Hematopoietic multipotent progenitor cell treated with erythropoietin and hydrocortisone succinate and interleukin-3 and kit ligand, for 8 days (in vitro differentiated cells): Measurements from ENCODE around the gene FCER2.

Experiments
- DNase-seq: peaks from one replicate; pipeline ENCODE4 v3.0.0-alpha.2; 2015

The FCER2 gene

GRCh38 chr19:7732045-7732444, 30.1 kb upstream of the FCER2 start, which contains the start of gene CLEC4G:
TSS of gene CLEC4G (minus strand) at chr19:7732110. CDS start at chr19:7732102, 8 bp downstream.
- no peak for DNase-seq

GRCh38 chr19:7731615-7732014, 29.7 kb upstream of the FCER2 start:
- no peak for DNase-seq

- no peak for DNase-seq
Observed at GRCh38 chr19:7731218-7731595, 29.3 kb upstream of the FCER2 start.

DNA sequence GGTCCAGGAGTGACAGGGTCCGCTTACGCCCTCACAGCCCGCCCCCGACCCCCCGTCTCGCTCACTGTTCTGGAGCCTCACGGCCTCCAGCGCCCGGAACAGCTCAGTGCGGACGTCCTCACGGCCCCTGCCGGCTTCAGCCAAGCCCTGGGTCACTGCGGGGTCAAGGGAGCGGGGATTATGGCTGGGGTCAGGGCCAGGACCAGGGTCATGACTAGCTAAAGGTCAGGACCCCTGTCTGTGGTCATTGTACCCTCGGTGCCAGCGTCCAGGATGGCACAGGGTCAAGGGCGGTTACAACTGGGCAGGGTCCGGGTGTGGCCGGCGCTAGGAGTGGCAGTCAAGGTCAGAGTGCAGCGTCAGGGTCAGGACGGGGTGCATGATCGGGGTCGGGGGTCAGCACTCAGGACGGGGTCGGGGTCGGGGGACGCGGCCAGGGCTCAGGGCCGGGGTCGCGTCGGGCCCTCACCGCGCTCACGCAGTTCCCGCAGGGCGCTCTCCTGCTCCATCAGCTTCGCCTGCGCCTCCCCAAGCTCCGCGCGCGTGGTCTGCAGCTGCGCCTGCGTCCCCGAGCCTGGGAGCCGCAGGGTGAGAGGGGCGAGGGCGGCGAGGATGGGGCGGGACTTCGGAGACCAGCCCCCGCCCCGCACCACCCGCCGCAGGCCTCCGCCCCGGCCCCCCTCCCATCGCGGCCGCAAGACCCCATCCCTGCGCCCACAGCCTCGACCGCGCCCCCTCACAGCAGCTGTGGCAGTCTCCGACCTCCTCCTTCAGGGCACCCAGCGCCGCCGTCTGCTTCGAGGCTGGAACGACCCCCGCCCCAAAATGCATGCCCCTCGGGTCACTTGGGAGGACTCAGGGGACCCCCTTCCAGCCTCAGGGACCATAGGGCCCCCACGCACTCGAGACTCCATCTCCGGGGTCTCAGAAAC, 28.6 kb upstream of the FCER2 start:
- no peak for DNase-seq

DNA sequence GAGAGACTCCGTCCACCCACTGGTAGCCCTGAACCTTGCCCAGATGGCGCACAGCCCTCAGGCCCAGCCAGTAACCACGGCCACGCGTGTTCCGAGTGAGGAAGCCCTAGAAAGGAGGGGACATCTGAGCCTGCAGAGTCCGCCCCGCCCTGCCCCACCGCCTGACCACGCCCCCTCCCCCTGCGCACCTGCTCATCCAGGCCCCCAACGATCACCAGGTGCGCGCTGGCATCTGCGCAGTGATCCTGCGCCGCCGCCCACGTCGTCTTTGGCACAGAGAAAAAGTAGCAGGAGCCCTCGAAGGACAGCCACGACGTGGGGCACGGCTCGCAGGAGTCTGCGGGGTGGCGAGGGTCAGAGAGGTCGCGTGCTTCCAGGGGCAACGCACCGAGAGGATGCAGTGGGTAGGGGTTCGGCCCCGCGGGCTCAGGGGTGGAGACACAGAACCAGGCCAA, 27.9 kb upstream of the FCER2 start:
- no peak for DNase-seq

- no peak for DNase-seq
Observed at GRCh38 chr19:7729211-7729610, 27.3 kb upstream of the FCER2 start.

DNA sequence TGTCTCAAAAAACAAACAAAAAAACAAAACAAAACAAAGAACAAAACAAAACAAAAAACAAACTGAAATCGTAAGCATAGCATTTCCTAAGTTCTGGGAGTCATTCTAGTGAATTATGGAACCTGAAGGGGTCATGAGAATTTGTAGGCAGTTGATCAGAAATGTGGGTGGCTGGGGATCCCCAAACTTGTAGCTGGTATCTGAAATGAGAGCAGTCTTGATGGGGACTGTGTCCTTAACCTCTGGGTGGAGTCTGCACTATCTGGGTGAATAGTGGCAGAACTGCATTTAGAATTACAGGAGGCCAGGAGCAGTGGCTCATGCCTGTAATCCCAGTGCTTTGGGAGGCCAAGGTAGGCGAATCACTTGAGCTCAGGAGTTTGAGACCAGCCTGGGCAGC, 23.9 kb upstream of the FCER2 start:
- no peak for DNase-seq

DNA sequence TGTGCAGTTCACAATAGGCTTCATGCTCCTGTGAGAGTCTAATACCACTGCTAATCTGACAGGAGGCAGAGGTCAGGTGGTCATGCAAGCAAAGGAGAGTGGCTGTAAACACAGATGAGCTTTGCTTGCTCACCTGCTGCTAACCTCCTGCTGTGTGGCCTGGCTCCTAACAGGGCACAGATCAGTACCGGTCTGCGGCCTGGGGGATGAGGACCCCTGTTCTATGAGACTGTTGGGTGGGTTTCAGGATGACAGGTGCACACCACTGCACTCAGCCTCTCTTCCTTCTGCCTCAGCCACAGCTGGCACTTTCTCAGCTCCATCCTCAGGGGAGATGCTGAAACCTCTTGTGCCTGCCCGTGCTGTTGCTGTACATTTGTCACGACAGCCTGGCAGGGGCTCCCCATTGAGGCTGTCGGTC, 20.3 kb upstream of the FCER2 start:
- DNase-seq = no peak

DNA sequence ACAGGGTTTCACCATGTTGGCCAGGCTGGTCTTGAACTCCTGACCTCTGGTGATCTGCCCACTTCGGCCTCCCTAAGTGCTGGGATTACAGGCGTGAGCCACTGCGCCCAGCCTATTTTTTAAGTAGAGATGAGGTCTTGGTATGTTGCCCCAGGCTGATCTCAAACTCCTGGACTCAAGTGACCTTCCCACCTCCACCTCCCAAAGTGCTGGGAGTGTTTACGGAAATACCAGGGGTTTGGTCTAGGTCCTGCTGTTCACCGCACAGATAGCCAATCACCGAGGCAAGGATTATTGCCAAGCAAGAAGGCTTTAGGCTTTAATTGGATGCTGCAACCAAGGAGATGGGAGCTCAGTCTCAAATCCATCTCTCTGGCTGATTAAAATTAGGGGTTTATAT, 18.4 kb upstream of the FCER2 start:
- DNase-seq = no peak

GRCh38 chr19:7718668-7719067, 16.7 kb upstream of the FCER2 start:
- no peak for DNase-seq

- no peak for DNase-seq
Observed at GRCh38 chr19:7716762-7717161, 14.8 kb upstream of the FCER2 start.

GRCh38 chr19:7715671-7716070, 13.7 kb upstream of the FCER2 start:
- DNase-seq = no peak

DNA sequence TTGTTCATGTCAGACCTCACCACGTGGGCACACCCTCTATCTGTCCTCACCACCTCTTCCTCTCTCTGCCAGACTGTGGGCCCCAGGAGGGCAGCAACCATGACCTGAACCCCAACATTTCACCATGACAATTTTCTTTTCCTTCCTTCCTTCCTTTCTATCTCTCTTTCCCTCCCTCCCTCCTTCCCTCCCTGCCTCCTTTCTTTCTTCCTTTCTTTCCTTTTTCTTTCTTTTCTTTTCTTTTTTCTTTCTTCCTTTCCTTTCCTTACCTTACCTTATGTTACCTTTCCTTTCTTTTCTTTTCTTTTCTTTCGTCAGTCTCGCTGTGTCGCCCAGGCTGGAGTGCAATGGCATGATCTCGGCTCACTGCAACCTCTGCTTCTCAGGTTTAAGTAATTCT, 8.7 kb upstream of the FCER2 start:
- no peak for DNase-seq

GRCh38 chr19:7709932-7710460, 8.1 kb upstream of the FCER2 start:
- no peak for DNase-seq

GRCh38 chr19:7706955-7707456, 5.1 kb upstream of the FCER2 start:
- DNase-seq = no peak

- no peak for DNase-seq
Observed at GRCh38 chr19:7706188-7706954, 4.4 kb upstream of the FCER2 start.

DNA sequence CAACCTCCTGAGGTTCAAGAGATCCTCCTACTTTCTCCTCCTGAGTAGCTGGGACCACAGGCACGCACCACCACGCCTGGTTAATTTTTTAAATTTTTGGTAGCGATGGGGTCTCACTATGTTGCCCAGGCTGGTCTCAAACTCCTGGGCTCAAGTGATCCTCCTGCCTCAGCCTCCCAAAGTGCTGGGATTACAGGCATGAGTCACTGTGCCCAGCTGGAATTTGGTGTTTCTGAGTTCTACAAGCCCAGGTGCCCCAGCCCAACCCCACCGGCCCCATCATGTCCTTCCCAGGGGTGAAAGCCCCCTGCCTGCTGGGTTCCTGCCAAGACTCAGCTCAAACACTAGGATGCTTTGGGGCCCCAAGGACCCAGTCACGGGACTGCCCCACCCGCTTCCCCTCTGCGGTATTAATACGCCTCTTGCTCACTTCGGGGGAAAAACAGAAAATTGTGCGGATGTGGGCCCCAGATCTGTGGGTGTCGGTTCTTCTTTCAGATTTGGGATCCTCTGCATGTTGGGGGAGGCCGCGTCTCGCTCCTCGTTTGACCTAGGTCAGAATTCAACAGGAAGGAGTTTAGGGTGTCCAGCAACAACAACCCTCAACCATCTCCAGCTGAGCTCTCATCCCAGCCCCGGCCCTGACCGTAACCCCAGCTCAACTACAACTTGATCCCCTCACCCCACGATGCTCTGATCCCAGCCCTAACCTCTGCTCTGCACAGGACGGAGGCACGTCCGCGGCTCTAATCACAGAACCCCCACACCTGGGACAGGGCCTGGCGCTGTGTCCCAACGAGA, 3.7 kb upstream of the FCER2 start:
- no peak for DNase-seq

- DNase-seq = no peak
Observed at GRCh38 chr19:7704280-7705060, 2.5 kb upstream of the FCER2 start.

GRCh38 chr19:7703332-7703731, 1.4 kb upstream of the FCER2 start:
- no peak for DNase-seq

GRCh38 chr19:7701049-7701653, 780 bp downstream of the FCER2 start:
- no peak for DNase-seq
